Stimulated activated naive CD8-positive, alpha-beta T cell treated with anti-CD3 and anti-CD28 coated beads, Interleukin-15, amount 100 ng/mL, for 72 hours (primary cell): ENCODE measurements around the gene ZFP36.
A peak's percentile ranks its signal among the peaks of the same experiment; 100 is the strongest.
"Not testable (repeated sequence)": the region's sequence is repeated elsewhere in the genome, so short reads cannot be mapped to it uniquely, and the experiment has no call there.

Source experiments
- ATAC-seq: fragments of 150-1000 bp; cut with Tn5 transposase; 2 replicates; pipeline ENCODE4 v1.10.0; 2021; ENCODE audit warnings: mild to moderate bottlenecking, moderate library complexity
- DNase-seq, 2 donors: peaks; one replicate each; pipeline ENCODE4 v3.0.0; 2021 to 2022
- H3K27ac Mint-ChIP-seq, 2 donors: one replicate each; pipeline ENCODE4 v1.8.0; 2022; ENCODE audit warnings: mild to moderate bottlenecking in 2 of 2, mixed read lengths in 2 of 2, moderate library complexity in 2 of 2
- H3K27me3 Mint-ChIP-seq: one replicate; pipeline ENCODE4 v1.8.0; 2022; ENCODE audit warnings: mixed read lengths
- H3K4me1 Mint-ChIP-seq: one replicate; pipeline ENCODE4 v1.8.0; 2022; ENCODE audit warnings: mild to moderate bottlenecking, mixed read lengths
- H3K4me3 Mint-ChIP-seq, 2 donors: one replicate each; pipeline ENCODE4 v1.8.0; 2022; ENCODE audit warnings: mild to moderate bottlenecking in 2 of 2, mixed read lengths in 2 of 2, moderate library complexity in 1 of 2
- H3K9me3 Mint-ChIP-seq, 2 donors: one replicate each; pipeline ENCODE4 v1.8.0; 2022; ENCODE audit warnings: mixed read lengths in 2 of 2

ZFP36 gene

GRCh38 chr19:39436350-39436716, 29.7 kb downstream of the ZFP36 start:
- no peaks in the 10 kb centered on the region for H3K9me3 Mint-ChIP-seq

DNA sequence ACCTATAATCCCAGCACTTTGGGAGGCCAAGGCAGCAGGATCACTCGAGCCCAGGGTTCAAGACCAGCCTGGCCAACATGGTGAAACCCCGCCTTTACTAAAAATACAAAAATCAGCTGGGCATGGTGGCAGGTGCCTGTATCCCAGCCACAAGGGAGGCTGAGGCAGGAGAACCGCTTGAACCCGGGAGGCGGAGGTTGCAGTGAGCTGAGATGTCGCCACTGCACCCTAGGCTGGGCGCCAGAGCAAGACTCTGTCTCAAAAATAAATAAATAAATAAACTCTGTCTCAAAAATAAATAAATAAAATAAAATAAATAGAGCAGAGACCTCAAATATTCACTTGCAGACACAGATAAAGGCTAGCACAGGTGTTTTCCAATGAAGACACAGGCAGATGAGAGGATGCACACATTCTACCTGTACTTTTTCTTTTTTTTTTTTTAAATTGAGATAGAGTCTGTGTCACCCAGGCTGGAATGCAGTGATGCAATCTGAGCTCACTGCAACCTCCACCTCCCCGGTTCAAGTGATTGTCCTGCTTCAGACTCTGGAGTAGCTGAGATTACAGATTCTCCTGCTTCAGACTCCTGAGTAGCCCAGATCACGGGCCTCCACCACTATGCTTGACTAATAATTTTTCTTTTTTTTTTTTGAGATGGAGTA, 31.8 kb downstream of the ZFP36 start:
- DNase-seq (no peak), ATAC-seq (no peak)
- H3K27ac Mint-ChIP-seq, result no peak overlapping the region
- no peaks in the 10 kb centered on the region for H3K27me3 Mint-ChIP-seq
- peaks cover 40% of the 10 kb centered on the region for H3K4me1 Mint-ChIP-seq
- no peaks in the 10 kb centered on the region for H3K9me3 Mint-ChIP-seq
- no peak overlapping the region for H3K4me3 Mint-ChIP-seq

More at GRCh38 chr19:39436350-39436716, 29.7 kb downstream of the ZFP36 start:
- Mint-ChIP-seq H3K4me1 (peaks cover 54% of the 10 kb centered on the region), H3K27ac (peak overlapping the region; percentile 99 to 100), H3K27me3 (no peaks in the 10 kb centered on the region), H3K4me3 (peak overlapping the region; percentile 98 to 99)
- DNase-seq (no peak), ATAC-seq (no peak)

DNA sequence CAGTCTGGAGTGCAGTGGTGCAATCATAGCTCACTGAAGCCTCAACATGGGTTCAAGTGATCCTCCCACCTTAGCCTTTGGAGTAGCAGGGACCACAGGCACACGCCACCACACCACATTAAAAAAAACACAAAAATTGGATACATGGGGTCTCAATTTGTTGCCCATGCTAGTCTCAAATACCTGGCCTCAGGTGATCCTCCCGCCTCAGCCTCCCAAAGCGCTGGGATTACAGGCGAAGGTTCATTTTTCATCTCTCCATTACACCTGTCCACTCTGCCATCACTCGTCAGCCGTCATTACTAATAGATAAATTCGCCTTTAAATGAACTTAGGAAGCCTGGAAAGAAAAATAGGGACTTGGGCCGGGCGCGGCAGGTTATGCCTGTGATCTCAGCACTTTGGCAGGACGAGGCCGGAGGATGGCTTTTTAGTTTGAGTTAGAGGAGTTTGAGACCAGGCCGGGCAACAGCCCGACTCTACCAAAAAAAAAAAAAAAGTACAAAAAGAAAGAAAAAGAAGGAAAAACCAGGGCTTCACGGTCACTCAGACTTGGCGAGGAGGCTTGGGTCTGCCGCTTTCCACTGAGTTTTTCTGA, 38.0 kb downstream of the ZFP36 start:
- Mint-ChIP-seq H3K27me3 (no peaks in the 10 kb centered on the region), H3K27ac (peak overlapping the region; percentile 96 to 100), H3K4me3 (peak overlapping the region; percentile 93 to 99), H3K9me3 (no peaks in the 10 kb centered on the region), H3K4me1 (peaks cover 50% of the 10 kb centered on the region)
- ATAC-seq (no peak), DNase-seq (peak in 1 of 2 donors; percentile 24)

DNA sequence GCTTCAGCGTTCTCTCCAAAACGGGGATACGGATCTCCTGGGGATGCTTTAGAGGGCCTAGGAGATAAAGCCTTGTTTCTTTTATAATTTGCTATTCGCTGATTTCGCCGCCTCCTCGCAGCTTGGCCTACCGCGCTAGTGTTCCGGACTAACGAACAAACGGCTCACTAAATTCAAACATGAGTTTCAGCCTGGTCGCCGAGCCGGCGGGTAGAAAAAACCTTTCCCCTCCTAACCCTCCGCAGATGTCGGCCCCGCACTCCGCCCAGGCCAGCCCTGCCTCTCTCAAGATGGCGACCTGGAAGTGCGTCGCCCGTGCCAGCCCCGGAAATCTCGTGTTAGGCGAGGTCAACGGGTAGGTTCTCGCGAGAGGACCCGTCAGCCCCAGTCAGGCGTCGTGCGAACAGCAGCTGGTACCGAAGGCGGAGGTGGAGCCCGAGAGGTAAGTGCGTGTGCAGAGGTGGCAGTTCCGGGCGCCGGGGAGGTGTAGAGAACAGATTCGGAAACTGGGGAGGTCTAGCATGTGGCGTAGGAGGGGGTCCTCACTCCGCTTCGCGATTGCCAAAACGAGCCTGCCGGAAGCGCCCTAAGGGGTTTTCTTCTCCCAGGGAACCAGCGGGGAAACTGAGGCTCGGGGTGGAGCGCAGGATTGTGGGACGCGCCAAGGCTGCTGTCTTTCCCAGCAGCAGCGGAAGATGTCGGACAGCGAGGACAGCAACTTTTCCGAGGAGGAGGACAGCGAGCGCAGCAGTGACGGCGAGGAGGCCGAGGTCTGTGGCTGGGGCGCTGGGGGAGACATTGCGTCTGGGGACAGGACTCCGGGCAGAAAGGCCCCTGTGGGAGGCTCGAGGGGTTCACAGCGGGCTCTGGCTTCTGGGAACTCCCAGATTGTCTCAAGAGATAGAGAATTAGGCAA, 38.8 kb downstream of the ZFP36 start, which contains the start of gene SUPT5H:
SUPT5H (plus strand) TSS at position 387 of the 916 bp plus-strand sequence; CDS start at position 696, 309 bp downstream.
- DNase-seq (peak; percentile 97 to 99), ATAC-seq (peak; percentile 95)
- Mint-ChIP-seq H3K4me1 (peaks cover 58% of the 10 kb centered on the region), H3K9me3 (no peaks in the 10 kb centered on the region), H3K27ac (peak within 1 kb of the TSS; percentile 96 to 100), H3K27me3 (no peaks in the 10 kb centered on the region), H3K4me3 (peak within 1 kb of the TSS; percentile 93 to 99)

- ATAC-seq, result no peak
- peaks cover 64% of the 10 kb centered on the region for H3K4me1 Mint-ChIP-seq
- peak overlapping the region; percentile 96 to 100 for H3K27ac Mint-ChIP-seq
- H3K4me3 Mint-ChIP-seq, result peak overlapping the region; percentile 93 to 99
- no peaks in the 10 kb centered on the region for H3K9me3 Mint-ChIP-seq
- no peaks in the 10 kb centered on the region for H3K27me3 Mint-ChIP-seq
- no peak for DNase-seq
Measured at GRCh38 chr19:39446365-39447084, 39.9 kb downstream of the ZFP36 start.

- Mint-ChIP-seq H3K27me3 (no peaks in the 10 kb centered on the region), H3K9me3 (no peaks in the 10 kb centered on the region), H3K27ac (peak overlapping the region; percentile 74 to 77), H3K4me3 (peak overlapping the region; percentile 93 to 99), H3K4me1 (peaks cover 79% of the 10 kb centered on the region)
- ATAC-seq (peak; percentile 18), DNase-seq (peak in 1 of 2 donors; percentile 43)
Measured at GRCh38 chr19:39448271-39448670, 41.6 kb downstream of the ZFP36 start.

DNA sequence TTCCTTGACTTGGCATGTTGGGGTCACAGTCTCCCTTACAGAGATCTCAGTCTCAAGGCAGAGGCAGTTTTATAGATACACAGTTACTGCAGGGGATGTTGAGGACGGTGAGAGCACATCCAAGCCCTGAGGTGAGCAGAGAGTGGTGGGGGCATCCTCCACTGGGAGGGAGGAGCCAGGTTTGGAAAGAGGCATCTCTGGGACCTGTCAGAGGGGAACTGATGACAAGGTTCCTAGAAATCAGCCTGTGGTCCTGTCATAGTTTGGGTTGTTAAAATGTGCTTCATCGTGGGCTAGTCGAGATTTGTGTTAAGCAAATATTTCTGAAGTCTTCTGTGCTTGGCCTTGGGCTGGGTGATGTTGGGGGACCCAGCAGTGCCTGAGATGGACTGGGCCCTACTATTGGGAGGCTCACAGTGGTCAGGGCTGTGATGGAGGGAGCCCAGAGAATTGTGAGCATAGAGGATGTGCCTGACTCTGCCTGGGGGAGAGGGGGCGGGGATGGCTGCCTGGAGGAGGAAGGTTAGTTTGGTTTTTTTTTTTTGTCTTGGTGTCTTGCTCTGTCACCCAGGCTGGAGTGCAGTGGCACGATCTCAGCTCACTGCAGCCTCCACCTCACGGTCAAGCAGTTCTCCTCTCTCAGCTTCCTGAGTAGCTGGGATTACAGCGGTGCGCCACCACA, 42.6 kb downstream of the ZFP36 start:
- DNase-seq, result no peak
- no peak for ATAC-seq
- Mint-ChIP-seq H3K4me3 (peak overlapping the region; percentile 93 to 99), H3K27ac (peak overlapping the region; percentile 68 to 85), H3K27me3 (no peaks in the 10 kb centered on the region), H3K4me1 (peaks cover 74% of the 10 kb centered on the region), H3K9me3 (no peaks in the 10 kb centered on the region)

GRCh38 chr19:39451257-39451656, 44.6 kb downstream of the ZFP36 start:
- not testable (repeated sequence) for H3K4me3 Mint-ChIP-seq, DNase-seq, ATAC-seq, H3K27me3 Mint-ChIP-seq, H3K9me3 Mint-ChIP-seq
- Mint-ChIP-seq H3K27ac (peak overlapping the region in 1 of 2 donors; percentile 37), H3K4me1 (peaks cover 69% of the 10 kb centered on the region)
